ENCODE data around the gene NRG3.

DNA sequence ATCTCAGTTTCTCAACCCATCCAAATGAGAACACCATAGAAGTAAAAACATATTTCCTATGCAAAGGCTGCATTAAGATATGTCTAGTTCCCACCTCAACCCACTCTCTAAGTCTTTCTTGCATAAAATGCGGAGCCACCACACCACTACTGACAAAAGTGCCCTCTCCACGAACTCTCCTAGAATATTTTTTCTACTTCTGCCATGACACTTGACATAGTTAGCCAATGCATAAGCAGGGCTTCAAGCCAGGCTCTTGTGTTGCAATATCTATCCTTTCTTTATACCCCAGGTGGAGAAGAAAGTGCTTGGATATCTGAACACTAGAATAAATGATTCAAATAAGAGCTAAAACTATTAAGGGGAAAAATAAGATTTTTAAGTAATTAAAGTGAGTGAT, 465.2 kb downstream of the NRG3 start:
- TF ChIP-seq CTCF (IDR thresholded peaks at IDR 0.05; ENCODE audit: low read depth, low read length, poor library complexity, severe bottlenecking) (no peak), EZH2phosphoT487 (IDR thresholded peaks at IDR 0.05; ENCODE audit: borderline replicate concordance, low read length) (no peak)

Data from DOHH2 (cell line).